Endothelial cell of umbilical vein (primary cell): ENCODE results near the gene FANCL. TPM values are rescaled to one million over a fixed set of nuclear protein-coding genes. Genes with fewer than 3 reads are reported as not detected.
A peak's percentile ranks its signal among the peaks of the same experiment; 100 is the strongest.
"Not testable (repeated sequence)": the region's sequence is repeated elsewhere in the genome, so short reads cannot be mapped to it uniquely, and the experiment has no call there.

Experiments
- BruUV-seq: library from RNA; stranded (reverse); fragments of 400-500 nt; replicated peaks from 2 replicates; lab custom pipeline; 2021; lab: Mats Ljungman, UMichigan
- CTCF ChIA-PET: fragments of 300-600, 350-600 bp; sonication (Branson Sonifier 250); formaldehyde crosslinking; loops from one replicate; lab custom pipeline; 2021; ENCODE audit warnings: antibody characterized with exemption, inconsistent platforms; lab: Charles Lee
- POLR2A ChIA-PET: fragments of 300-600, 350-600 bp; sonication (Branson Sonifier 250); formaldehyde crosslinking; loops from one replicate; lab custom pipeline; 2021; ENCODE audit warnings: antibody characterized with exemption, inconsistent platforms; lab: Charles Lee
- DNase-seq: peaks from one replicate; pipeline ENCODE4 v3.0.0-alpha.2; 2011; ENCODE audit warnings: low read depth, low spot score
- FAIRE-seq: peaks from 2 replicates; lab custom pipeline; 2011; peaks lifted over from hg19 to GRCh38; lab: Jason Lieb, UNC
- H2AFZ ChIP-seq: 2 replicates; pipeline ENCODE4 v1.6.0; 2012; ENCODE audit warnings: low read depth, low read length, control low read depth, inconsistent platforms
- H3K27ac ChIP-seq: 2 replicates; pipeline ENCODE4 v1.5.1; 2011; ENCODE audit warnings: low read depth, mild to moderate bottlenecking, control low read depth, low read length, moderate library complexity; ENCODE audit not compliant: insufficient read depth
- H3K27me3 ChIP-seq, 2 experiments: 2 replicates each; pipeline versions ENCODE4 v1.6.0 to v1.6.1; 2011; ENCODE audit warnings: low read length in 2 of 2, mixed read lengths in 1 of 2; ENCODE audit not compliant: control insufficient read depth in 2 of 2, insufficient read depth in 2 of 2
- H3K36me3 ChIP-seq, 2 experiments: 2 replicates in 1 of 2; 3 replicates in 1 of 2; pipeline ENCODE4 v1.5.1; 2011; ENCODE audit warnings: low read length in 2 of 2, mild to moderate bottlenecking in 1 of 2, moderate library complexity in 1 of 2; ENCODE audit not compliant: control insufficient read depth in 2 of 2, insufficient read depth in 2 of 2; ENCODE audit errors: extremely low read depth in 1 of 2
- H3K4me1 ChIP-seq: 3 replicates; pipeline ENCODE4 v1.5.1; 2011; ENCODE audit warnings: mild to moderate bottlenecking, low read length; ENCODE audit not compliant: control insufficient read depth, insufficient read depth; ENCODE audit errors: extremely low read depth
- H3K4me2 ChIP-seq: 2 replicates; pipeline ENCODE4 v1.6.1; 2011; ENCODE audit warnings: low read length, control low read depth, mixed read lengths; ENCODE audit not compliant: insufficient read depth
- H3K4me3 ChIP-seq, 3 experiments: fragments of 200-600 bp in 1 of 3; sonication (generic), shearing (Covaris generic) in 1 of 3; replicated peaks in 1 of 3; 2 replicates each; pipeline ENCODE4 v1.5.1; 2011 to 2016; ENCODE audit warnings: control low read depth in 3 of 3, low read length in 3 of 3, mild to moderate bottlenecking in 2 of 3, inconsistent platforms in 1 of 3, low read depth in 1 of 3, moderate library complexity in 1 of 3; ENCODE audit not compliant: insufficient read depth in 1 of 3
- H3K79me2 ChIP-seq: 2 replicates; pipeline ENCODE4 v1.6.0; 2012; ENCODE audit warnings: low read length, inconsistent platforms; ENCODE audit not compliant: control insufficient read depth, insufficient read depth
- H3K9ac ChIP-seq: replicated peaks from 2 replicates; pipeline ENCODE3; 2011; ENCODE audit warnings: low read length, control low read depth; ENCODE audit not compliant: insufficient read depth; ENCODE audit errors: extremely low read depth
- H3K9me1 ChIP-seq: replicated peaks from 3 replicates; pipeline ENCODE4 v1.6.0; 2011; ENCODE audit warnings: mild to moderate bottlenecking, low read length; ENCODE audit not compliant: control insufficient read depth, insufficient read depth; ENCODE audit errors: extremely low read depth
- H3K9me3 ChIP-seq: replicated peaks from 2 replicates; pipeline ENCODE4 v1.5.1; 2012; ENCODE audit warnings: low read length, inconsistent platforms; ENCODE audit not compliant: control insufficient read depth, insufficient read depth
- H4K20me1 ChIP-seq: replicated peaks from 2 replicates; pipeline ENCODE3; 2011; ENCODE audit warnings: mild to moderate bottlenecking, low read length; ENCODE audit not compliant: control insufficient read depth, insufficient read depth; ENCODE audit errors: extremely low read depth
- EZH2 ChIP-seq: IDR thresholded peaks from 2 replicates; pipeline ENCODE4 v1.6.1; 2012; ENCODE audit warnings: borderline replicate concordance, low read depth, mild to moderate bottlenecking, moderate library complexity, low read length, inconsistent platforms; ENCODE audit not compliant: severe bottlenecking
- FOS ChIP-seq: IDR thresholded peaks from 2 replicates; pipeline ENCODE4 v1.6.1; 2011; ENCODE audit warnings: mild to moderate bottlenecking, low read length, moderate library complexity, borderline replicate concordance; ENCODE audit not compliant: insufficient read depth
- JUN ChIP-seq: IDR thresholded peaks from 2 replicates; pipeline ENCODE4 v1.6.1; 2011; ENCODE audit warnings: borderline replicate concordance, low read depth; ENCODE audit not compliant: insufficient read length, insufficient read depth
- POLR2AphosphoS5 ChIP-seq: IDR thresholded peaks from 2 replicates; pipeline ENCODE4 v1.6.1; 2012; ENCODE audit warnings: low read depth, mild to moderate bottlenecking, control low read depth, low read length, moderate library complexity; ENCODE audit not compliant: insufficient read depth
- dilution Hi-C: fragments of 300-500 bp; cut with MboI; formaldehyde crosslinking; loops from one replicate; pipeline ENCODE4 v1.15.0; 2019; ENCODE audit warnings: low sequenced_read_pairs; ENCODE audit not compliant: extremely low pct_ligation_motif_present
- intact Hi-C: fragments of 100-400 bp; cut with micrococcal nuclease; formaldehyde crosslinking; loops from one replicate; pipeline ENCODE4 v1.10.0; 2022
- polyA plus RNA-seq, 4 experiments: library from polyadenylated mRNA; depleted of rRNA in 3 of 4; stranded (reverse) in 3 of 4; unstranded in 1 of 4; fragments of >200 nt; gene quantifications; 2 replicates each; pipeline versions ENCODE4 v1.2.1 to v1.2.3, GENCODE V29; 2011 to 2012; ENCODE audit warnings: missing spikeins in 1 of 4
- total RNA-seq: library from RNA; stranded (reverse); gene quantifications from 2 replicates; pipeline ENCODE4 v1.2.3, GENCODE V29; 2021
- TF ChIP-seq, protein P1 (sequence below), 2 donors: IDR thresholded peaks; 1 replicate in 1 of 2; 2 replicates in 1 of 2; pipeline ENCODE4 v1.5.1; 2011; ENCODE audit warnings: low read length in 2 of 2, mild to moderate bottlenecking in 2 of 2, moderate library complexity in 2 of 2, control low read depth in 1 of 2, inconsistent platforms in 1 of 2, low read depth in 1 of 2; ENCODE audit not compliant: insufficient read depth in 1 of 2; ENCODE audit errors: extremely low read depth in 1 of 2

The FANCL gene
- total and polyA plus RNA-seq, 2 donors (not counting 3 experiments of a cell fraction or from before 2014, with no cell fraction given): 10.3 to 15.8 TPM

DNA sequence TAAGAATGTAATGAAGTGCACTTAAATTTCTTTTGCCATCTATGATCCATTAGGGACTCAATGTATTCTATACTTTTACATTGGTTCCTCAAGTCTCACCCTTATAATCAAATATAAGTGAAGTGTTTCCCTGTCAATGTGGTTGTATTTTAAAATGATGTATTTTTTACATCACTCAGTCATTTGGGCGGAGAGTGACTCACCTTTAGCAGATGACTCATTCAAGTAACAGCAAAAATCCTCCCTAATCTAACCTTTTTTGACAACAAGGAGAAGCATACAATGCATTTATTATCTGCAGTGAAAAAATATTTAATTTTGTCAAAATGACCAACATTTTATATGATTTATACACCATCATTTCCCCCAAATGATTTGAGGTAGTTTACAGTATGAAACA lies 94.4 kb downstream of the FANCL start:
- dilution Hi-C loops: no loop called here
- Histone ChIP-seq H3K36me3 (peaks cover 0 to 5% of the 10 kb centered on the region in 2 experiments), H3K79me2 (no peaks in the 10 kb centered on the region), H4K20me1 (no peaks in the 10 kb centered on the region), H3K27ac (no peak overlapping the region), H3K9me1 (no peaks in the 10 kb centered on the region), H3K4me2 (no peak overlapping the region), H3K4me3 (no peak overlapping the region), H3K9ac (no peak overlapping the region), H3K27me3 (no peaks in the 10 kb centered on the region), H3K9me3 (no peaks in the 10 kb centered on the region), H3K4me1 (peaks cover 7% of the 10 kb centered on the region), H2AFZ (no peak overlapping the region)
- FAIRE-seq (no peak), DNase-seq (peak; percentile 41)
- CTCF ChIA-PET: interaction anchor here (0.8 to 1.2 kb wide), 2 partner anchors 10 to 241 kb away, joined by 3 read pairs; no protein-coding TSS in a partner anchor
- TF ChIP-seq EZH2 (no peak), POLR2AphosphoS5 (no peak), FOS (peak; percentile 94), JUN (peak; percentile 88)
- TF ChIP-seq, protein P1, sequence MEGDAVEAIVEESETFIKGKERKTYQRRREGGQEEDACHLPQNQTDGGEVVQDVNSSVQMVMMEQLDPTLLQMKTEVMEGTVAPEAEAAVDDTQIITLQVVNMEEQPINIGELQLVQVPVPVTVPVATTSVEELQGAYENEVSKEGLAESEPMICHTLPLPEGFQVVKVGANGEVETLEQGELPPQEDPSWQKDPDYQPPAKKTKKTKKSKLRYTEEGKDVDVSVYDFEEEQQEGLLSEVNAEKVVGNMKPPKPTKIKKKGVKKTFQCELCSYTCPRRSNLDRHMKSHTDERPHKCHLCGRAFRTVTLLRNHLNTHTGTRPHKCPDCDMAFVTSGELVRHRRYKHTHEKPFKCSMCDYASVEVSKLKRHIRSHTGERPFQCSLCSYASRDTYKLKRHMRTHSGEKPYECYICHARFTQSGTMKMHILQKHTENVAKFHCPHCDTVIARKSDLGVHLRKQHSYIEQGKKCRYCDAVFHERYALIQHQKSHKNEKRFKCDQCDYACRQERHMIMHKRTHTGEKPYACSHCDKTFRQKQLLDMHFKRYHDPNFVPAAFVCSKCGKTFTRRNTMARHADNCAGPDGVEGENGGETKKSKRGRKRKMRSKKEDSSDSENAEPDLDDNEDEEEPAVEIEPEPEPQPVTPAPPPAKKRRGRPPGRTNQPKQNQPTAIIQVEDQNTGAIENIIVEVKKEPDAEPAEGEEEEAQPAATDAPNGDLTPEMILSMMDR (IDR thresholded peaks at IDR 0.05; ENCODE audit: extremely low read depth in 1 of 2, insufficient read depth in 1 of 2, low read depth in 1 of 2, low read length in 2 of 2): no peak
- POLR2A ChIA-PET: no interaction called here
- intact Hi-C loops: no loop called here
- no TSS peak for BruUV-seq

DNA sequence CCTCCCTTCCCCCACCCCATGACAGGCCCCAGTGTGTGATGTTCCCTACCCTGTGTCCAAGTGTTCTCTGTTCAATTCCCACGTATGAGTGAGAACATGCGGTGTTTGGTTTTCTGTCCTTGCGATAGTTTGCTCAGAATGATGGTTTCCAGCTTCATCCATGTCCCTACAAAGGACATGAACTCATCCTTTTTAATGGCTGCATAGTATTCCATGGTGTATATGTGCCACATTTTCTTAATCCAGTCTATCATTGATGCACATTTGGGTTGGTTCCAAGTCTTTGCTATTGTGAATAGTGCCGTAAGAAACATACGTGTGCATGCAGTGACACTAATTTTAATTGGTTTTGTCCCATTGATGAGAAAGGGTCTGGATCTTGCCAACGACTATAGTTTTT lies 95.4 kb downstream of the FANCL start:
- H3K27me3 ChIP-seq, DNase-seq, H3K27ac ChIP-seq, H3K36me3 ChIP-seq, BruUV-seq, H3K9ac ChIP-seq, H3K4me2 ChIP-seq, FAIRE-seq, POLR2A ChIA-PET, H3K4me3 ChIP-seq, dilution Hi-C loops, H3K9me1 ChIP-seq, H3K9me3 ChIP-seq, H3K4me1 ChIP-seq, intact Hi-C loops, H4K20me1 ChIP-seq, H3K79me2 ChIP-seq, H2AFZ ChIP-seq: not testable (repeated sequence)
- CTCF ChIA-PET: interaction anchor here (0.8 to 1.2 kb wide), 2 partner anchors 11 to 240 kb away, joined by 3 read pairs; no protein-coding TSS in a partner anchor
